GM12874 (cell line): ENCODE results near the gene DGCR2.

Experiments
- TF ChIP-seq, protein P1 (sequence below): IDR thresholded peaks from 2 replicates; pipeline ENCODE4 v1.5.1; 2011; ENCODE audit warnings: low read depth, mild to moderate bottlenecking, control low read depth, low read length, moderate library complexity; ENCODE audit not compliant: insufficient read depth

The DGCR2 gene

DNA sequence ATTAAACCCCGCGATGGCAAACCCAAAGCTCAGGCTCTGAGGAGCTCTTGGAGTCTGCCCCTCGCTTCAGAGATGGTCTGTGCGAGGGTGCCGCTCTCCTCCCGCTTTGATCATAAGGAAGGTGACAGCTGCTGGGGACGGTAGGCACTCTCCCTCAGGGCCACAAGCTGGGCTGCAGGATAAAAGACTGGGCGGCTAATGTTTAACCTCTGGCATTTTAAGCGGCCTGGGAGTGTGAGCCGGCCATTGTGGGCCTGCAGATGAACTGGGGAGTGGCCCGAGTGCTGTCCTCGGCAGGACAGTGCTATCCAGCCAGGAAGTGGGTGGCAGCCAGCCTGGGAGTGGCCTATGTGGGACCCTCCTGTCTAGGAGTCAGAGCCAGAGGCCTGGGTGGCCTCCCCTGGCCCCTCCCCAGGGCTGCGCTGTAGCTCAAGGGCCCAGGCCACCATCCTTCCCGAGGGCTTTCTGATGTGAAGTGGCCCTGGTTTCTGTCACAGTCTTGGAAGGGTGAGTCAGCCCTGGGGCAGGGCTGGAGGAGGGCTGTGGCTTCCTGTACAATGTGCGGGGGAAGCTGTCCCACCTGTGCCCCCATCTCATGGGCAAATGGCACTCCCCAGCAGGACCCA, 127.4 kb downstream of the DGCR2 start:
- TF ChIP-seq, protein P1, sequence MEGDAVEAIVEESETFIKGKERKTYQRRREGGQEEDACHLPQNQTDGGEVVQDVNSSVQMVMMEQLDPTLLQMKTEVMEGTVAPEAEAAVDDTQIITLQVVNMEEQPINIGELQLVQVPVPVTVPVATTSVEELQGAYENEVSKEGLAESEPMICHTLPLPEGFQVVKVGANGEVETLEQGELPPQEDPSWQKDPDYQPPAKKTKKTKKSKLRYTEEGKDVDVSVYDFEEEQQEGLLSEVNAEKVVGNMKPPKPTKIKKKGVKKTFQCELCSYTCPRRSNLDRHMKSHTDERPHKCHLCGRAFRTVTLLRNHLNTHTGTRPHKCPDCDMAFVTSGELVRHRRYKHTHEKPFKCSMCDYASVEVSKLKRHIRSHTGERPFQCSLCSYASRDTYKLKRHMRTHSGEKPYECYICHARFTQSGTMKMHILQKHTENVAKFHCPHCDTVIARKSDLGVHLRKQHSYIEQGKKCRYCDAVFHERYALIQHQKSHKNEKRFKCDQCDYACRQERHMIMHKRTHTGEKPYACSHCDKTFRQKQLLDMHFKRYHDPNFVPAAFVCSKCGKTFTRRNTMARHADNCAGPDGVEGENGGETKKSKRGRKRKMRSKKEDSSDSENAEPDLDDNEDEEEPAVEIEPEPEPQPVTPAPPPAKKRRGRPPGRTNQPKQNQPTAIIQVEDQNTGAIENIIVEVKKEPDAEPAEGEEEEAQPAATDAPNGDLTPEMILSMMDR = no peak

DNA sequence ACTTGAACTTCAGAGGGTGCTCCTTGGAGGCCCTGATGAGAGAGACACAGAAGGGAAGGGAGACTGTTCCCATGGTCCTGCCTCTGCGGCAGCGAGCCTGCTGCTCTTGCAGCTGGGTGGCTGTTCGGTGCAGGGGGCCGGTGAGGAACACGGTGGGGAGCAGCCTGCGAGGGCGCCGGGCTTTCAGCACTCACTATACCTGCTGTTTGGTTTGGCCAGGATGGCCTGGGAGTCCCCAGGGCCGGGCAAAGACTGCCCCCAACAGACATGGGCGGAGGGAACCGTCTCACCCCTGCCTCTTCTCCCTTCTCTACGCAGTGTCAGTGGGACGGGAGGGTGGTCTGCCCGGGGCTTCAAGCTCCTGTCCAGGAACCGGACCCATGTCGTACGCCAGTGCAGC, 128.2 kb downstream of the DGCR2 start:
- TF ChIP-seq, protein P1 = no peak

DNA sequence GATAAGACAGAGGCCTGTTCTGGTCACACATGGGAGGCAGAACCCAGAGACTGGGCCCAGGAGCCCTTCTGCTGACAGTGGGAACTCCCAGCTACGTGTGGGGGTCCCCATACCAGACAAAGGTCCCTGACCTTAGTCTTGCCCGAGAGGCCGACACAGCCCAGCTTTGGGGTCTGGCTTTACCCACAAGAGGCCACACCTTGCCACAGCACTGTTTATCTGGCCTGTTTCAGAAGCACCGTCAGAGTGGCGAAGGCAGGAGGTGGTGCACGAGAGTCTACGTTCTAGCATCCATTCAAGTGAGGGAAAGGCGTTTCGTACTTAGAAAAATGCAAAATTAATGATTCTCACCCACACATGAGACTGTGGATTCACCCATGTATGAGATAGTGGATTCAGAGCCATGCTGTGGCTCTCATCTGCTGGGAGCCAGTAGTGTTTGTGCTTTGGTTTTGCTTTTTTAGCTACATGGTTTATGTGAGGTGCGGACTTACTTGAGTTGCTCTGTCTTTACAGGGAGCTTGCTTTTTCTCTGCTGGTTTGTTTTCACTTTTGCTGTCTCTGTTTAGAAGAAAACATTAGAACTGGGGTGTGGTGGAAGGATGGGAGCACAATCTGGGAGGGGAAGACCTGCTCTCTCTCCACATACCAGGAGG, 129.5 kb downstream of the DGCR2 start:
- TF ChIP-seq, protein P1 = no peak

DNA sequence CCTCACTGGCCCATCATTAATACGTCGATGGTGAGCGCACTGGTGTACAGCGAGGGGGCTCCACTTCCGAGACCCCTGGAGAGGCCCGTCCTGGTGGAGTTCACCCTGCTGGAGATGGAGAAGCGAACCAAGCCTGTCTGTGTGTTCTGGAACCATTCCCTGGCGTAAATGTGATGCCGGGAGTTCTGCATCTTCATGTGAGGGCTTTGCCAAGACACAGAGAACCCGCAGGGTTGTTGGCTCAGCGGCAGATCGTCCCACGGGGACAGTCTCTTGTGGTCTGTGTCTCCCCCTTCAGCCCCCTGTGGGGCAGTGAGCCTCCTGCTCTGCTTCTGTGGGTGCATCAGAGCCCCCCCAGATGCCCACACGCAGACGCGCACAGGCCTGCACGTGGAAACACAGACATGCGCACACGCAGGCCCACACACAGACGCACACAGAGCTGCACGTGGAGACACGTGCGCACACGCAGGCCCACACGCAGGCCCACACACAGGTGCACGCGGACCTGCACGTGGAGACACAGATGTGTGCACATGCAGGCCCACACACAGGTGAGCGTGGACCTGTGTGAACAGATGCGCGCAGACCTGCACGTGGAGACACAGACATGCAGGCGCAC, 130.3 kb downstream of the DGCR2 start:
- TF ChIP-seq, protein P1 = no peak

DNA sequence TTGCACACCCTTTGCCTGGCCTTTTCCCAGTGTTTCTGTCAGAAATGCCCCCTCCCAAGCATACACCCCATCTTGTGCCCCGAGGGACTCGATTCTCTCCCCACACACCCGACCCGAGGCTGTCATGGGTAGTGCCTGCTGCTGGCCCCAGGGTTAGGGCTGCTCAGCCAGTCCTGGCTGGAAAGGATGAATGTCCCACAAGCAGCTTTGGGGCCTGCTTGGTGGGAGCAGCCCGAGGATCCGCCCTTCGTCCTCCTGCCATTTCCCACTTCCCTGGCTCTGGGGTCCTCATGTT, 131.1 kb downstream of the DGCR2 start:
- TF ChIP-seq, protein P1 = no peak

DNA sequence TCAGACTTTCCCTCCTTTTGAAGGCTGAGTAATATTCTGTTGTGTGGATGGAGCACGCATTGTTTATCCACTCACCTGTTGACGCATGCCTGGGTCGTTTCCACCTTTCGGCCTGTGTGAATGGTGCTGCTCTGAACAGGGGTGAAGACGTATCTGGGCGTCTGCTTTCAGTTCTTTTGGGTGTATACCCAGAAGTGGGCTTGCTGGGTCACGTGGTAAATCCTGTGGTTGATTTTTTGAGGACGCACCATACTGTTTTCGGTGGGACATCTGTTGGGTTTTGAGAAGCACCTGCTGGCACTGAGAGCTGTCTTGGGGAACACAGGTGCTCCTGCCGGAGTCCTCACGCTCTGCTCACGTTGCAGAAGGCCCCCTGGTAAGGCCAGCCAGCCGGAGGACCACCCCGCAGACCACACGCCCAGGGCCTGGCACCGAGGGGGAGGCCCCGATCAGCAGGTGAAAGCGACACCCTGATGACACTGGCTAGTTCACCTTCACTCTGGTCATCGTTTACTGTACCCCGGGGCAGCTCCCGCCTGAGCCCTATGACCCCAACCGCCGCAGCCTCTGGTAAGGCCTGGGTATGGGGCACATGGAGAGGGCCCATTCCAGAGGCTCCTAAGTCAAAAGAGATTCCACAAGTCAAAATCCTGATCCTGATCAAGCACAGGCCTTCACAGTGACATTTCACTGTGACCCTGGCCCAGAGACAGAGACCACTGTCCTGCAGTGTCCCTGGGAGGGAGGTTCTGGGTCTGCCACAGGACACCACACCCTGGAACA, 131.7 kb downstream of the DGCR2 start:
- TF ChIP-seq, protein P1 = no peak

DNA sequence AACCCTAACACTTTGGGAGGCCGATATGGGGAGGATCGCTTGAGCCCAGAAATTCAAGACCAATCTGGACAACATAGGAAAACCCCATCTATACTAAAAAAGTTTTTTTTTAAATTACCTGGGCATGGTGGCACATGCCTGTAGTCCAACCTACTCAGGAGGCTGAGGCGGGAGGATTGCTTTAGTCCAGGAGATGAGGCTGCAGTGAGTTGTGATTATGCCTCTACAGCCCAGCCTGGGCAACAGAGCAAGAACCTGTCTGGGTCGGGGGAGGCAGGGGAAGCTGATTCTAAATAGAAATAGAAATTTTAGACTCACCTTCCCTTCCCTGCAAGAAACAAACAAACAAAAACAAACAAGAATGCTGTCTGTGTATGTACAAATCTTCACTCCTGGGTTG, 133.3 kb downstream of the DGCR2 start:
- TF ChIP-seq, protein P1 = no peak
